Fibroblast of skin of back (primary cell): ENCODE data around the gene PRAMEF17. TPM values are rescaled to one million over a fixed set of nuclear protein-coding genes. Genes with fewer than 3 reads are reported as not detected.
"Not testable (repeated sequence)": the region's sequence is repeated elsewhere in the genome, so short reads cannot be mapped to it uniquely, and the experiment has no call there.

ENCODE experiments used
- DNase-seq: peaks from one replicate; pipeline ENCODE4 v3.0.0-alpha.2; 2013
- polyA plus RNA-seq, 2 experiments: library from polyadenylated mRNA; unstranded; fragments of 120-200 nt; gene quantifications; one replicate each; pipeline ENCODE4 v1.2.1, GENCODE V29; 2013; ENCODE audit not compliant: insufficient read length in 2 of 2

The PRAMEF17 gene
- polyA plus RNA-seq (2013, experiment 1 of 2; ENCODE audit: insufficient read length) = not detected
- not detected for polyA plus RNA-seq (2013, experiment 2 of 2; ENCODE audit: insufficient read length)

DNA sequence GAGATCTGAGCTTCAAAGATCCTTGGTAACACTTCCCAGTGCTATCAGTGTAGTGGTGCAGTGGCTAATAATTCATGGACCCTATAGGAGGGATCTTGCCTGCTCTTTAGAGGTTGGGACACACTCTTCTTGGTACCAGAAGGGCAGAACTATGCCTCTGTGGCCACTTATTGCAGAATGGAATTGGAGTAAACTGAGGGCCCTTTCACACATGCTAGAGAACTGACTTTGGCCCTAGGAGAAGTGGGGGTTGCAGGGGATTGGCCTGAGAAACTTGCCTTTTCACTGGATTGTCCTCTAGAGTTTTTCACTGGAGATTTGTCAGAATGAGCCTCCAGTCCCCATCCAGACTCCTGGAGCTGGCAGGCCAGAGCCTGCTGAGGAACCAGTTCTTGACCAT, at the start of gene PRAMEF17:
PRAMEF17 (plus strand) TSS at position 301 of the 400 bp plus-strand sequence; CDS start at position 327, 26 bp downstream.
- DNase-seq = not testable (repeated sequence)

GRCh38 chr1:13342496-13342895, 46.9 kb upstream of the PRAMEF17 start:
- DNase-seq = not testable (repeated sequence)

DNA sequence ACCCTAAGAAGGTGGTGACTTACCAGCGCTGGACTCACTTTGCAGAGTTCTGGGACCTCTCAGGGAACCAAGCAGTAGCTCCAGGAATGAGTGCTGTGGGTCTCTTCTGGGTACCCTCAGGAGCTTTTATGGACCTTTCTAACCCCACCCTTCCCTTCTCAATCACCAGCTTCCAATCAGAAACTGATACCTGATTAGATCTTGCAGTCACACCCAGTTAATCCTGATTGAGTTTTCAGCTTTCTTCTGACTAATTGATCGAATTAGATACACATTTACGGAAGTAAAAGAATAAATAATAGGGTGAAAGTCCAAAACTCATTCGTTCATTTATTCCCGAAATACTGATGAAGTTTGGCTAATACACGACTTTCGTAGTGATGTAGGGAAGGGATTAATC, 42.4 kb upstream of the PRAMEF17 start, which contains the start of gene PRAMEF14:
PRAMEF14 (minus strand) TSS at position 101 of the 400 bp plus-strand sequence. CDS start 1,820 bp downstream, outside the sequence.
- not testable (repeated sequence) for DNase-seq

DNA sequence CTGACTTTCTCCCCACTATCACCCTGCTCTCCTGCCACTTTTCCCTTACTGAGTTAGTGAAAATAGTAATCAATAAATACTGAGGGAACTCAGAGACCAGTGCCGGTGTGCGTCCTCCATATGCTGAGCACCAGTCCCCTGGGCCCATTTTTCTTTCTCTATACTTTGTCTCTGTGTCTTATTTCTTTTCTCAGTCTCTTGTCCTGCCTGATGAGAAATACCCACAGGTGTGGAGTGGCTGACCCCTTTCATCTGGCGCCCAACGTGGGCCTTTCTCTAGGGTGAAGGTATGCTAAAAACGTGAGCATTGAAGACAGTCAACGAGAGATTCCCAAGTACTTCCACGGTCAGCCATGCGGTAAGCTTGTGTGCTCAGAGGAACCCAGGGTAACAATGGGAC, 36.0 kb upstream of the PRAMEF17 start:
- DNase-seq = not testable (repeated sequence)

GRCh38 chr1:13354475-13354874, 35.0 kb upstream of the PRAMEF17 start:
- DNase-seq = not testable (repeated sequence)

DNA sequence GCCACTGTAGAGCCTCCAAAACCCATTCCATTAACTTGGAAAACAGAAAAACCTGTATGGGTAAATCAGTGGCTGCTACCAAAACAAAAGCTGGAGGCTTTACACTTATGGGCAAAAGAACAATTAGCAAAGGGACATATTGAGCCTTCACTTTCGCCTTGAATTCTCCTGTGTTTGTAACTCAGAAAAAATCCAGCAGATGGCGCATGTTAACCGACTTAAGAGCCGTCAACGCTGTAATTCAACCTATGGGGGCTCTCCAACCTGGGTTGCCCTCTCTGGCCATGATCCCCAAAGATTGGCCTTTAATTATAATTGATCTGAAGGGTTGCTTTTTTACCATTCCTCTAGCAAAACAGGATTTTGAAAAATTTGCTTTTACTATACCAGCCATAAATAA, 32.7 kb upstream of the PRAMEF17 start:
- DNase-seq = peak; percentile 38

DNA sequence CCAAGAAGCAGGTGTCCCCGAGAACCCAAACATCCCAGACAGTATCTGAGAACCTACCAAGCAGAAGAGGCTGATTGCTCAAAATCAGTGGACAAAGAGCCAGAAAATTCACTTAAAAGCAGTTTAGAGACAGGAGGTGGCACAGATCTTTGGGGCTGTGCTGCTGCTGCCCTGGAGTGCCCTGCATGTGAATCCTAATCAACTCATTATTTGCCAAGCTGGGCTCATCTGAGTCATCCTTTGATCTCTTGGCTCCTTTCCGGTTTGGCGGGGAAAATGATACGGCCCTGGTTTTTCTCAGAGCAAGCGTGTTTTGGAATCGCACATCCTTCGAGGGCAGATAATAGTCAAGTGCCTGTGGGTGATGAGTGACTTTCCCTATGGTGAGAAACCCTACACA, 27.1 kb upstream of the PRAMEF17 start:
- not testable (repeated sequence) for DNase-seq

DNA sequence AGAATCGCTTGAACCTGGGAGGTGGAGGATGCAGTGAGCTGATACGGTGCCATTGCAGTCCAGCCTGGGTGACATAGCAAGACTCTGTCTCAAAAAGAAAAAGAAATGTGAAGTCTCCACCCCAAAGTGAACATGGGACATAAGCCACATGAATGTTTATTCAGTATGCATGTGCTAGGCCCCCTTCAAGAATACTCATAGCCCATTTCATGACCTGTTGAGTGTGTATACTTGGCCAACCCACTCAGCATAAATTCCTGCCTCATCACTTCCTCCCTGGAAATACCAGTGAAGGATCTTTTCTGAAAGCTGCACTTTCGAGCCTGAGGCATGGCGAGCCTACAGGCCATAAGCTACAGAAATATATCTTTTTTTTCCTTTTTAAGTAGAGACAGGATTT, 24.5 kb upstream of the PRAMEF17 start:
- not testable (repeated sequence) for DNase-seq

DNA sequence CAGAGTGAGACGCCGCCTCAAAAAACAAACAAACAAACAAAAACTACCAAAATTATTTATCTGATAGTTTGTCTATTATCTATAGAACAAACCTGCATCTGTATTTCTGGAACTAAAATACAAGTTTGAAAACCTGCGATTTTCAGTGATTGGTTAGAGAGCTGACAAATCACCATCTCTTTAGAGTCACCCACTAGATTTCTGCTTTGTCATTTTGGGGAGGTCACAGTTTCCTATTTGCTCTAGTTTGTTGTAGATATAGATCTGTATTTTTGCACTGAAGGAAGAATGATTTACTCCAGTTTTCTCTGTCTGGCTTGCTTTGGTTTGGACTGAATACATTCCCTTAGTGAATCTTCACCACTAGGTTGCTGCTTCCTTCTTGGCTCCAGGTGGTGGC, 22.9 kb upstream of the PRAMEF17 start:
- not testable (repeated sequence) for DNase-seq

DNA sequence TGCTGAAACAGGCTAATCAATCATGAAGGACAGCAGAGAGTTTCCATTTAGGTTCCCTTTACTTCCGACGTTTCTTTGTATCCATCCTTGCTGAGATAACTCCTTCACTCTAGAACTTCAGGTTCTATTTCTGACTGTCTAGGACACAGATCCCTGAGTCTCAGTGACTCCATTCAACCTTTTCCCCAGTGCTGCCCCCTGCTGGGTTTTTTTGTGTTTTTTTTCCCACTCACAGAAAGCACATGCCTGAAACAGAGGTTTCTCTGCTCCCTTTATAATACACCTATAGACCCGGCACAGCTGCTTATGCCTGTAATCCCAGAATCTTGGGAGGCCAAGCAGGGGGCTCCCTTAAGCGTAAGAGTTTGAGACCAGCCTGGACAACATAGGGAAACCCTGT, 20.9 kb upstream of the PRAMEF17 start:
- DNase-seq = not testable (repeated sequence)

GRCh38 chr1:13378983-13379382, 10.4 kb upstream of the PRAMEF17 start:
- not testable (repeated sequence) for DNase-seq

DNA sequence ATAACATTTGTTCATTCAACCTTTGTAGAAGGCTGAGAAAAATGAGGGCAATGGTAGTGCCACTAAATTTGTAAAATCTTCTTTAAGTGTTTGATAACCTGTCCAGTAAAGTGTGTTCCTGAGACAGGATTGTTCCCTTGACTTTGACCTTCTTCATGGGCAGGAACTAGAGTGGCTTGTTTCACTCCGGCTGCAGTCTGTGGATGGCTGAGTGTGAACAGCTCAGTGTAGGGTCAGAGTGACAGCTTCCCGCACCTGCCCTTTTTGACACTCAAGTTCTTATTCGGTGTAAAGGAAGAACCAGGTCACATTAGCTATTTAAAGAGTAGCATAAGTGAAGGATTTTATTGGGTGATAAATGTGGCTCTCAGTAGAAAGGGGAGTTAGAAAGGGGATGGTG, 9.1 kb upstream of the PRAMEF17 start:
- not testable (repeated sequence) for DNase-seq

- not testable (repeated sequence) for DNase-seq
Observed at GRCh38 chr1:13393004-13393403, 3.6 kb downstream of the PRAMEF17 start.

GRCh38 chr1:13394761-13395160, 5.3 kb downstream of the PRAMEF17 start:
- DNase-seq = not testable (repeated sequence)

DNA sequence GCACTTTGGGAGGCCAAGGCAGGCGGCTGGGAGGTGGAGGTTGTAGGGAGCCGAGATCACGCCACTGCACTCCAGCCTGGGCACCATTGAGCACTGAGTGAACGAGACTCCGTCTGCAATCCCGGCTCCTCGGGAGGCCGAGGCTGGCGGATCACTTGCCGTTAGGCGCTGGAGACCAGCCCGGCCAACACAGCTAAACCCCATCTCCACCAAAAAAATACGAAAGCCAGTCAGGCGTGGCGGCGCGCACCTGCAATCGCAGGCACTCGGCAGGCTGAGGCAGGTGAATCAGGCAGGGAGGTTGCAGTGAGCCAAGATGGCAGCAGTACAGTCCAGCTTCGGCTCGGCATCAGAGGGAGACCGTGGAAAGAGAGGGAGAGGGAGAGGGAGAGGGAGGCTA, 5.9 kb downstream of the PRAMEF17 start:
- DNase-seq = not testable (repeated sequence)

GRCh38 chr1:13407811-13408210, 18.4 kb downstream of the PRAMEF17 start:
- DNase-seq = no peak

DNA sequence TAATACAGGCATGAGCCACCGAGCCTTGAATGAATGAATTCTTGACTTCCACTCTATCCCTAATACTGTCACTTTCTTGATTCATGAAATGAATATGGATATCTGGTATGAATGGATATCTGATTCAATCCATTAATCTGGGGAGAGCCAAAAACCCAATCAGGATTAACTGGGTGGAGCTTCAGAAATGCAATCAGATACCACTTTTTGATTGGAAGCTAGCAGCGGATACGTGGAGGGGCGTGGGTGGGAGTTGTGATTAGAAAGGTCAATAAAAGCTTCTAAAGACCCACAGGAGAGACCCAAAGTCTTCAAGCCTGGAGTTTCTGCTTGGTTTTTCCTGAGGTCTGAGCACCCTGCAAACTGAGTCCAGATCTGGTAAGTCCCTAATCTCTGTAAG, 20.7 kb downstream of the PRAMEF17 start, which contains the start of gene PRAMEF20:
PRAMEF20 (plus strand) TSS at position 301 of the 400 bp plus-strand sequence. CDS start 5,905 bp downstream, outside the sequence.
- not testable (repeated sequence) for DNase-seq

- no peak for DNase-seq
Observed at GRCh38 chr1:13430495-13430894, 41.1 kb downstream of the PRAMEF17 start.

GRCh38 chr1:13432251-13432650, 42.8 kb downstream of the PRAMEF17 start:
- DNase-seq = no peak

- DNase-seq = not testable (repeated sequence)
Observed at GRCh38 chr1:13433694-13434358, 44.4 kb downstream of the PRAMEF17 start.

DNA sequence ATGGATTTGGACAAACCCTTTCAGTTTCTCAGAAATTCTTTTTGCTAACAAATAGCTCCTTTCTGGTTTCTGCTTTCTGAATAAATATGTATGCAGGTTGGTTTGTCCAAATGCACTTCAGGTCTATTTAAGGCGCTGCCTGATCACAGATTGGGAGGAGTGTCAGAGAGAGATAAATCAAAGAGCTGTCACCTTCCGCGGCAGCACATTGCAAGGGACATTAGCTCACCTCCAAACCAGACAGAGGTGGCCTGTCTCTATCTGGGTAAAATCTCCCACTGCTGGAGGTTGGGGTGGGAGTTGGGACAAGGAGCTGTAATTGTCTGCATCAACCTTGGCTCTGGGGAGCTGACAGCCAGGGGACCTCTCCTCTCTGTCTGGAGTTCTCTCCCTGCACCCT, 46.0 kb downstream of the PRAMEF17 start:
- DNase-seq = no peak

DNA sequence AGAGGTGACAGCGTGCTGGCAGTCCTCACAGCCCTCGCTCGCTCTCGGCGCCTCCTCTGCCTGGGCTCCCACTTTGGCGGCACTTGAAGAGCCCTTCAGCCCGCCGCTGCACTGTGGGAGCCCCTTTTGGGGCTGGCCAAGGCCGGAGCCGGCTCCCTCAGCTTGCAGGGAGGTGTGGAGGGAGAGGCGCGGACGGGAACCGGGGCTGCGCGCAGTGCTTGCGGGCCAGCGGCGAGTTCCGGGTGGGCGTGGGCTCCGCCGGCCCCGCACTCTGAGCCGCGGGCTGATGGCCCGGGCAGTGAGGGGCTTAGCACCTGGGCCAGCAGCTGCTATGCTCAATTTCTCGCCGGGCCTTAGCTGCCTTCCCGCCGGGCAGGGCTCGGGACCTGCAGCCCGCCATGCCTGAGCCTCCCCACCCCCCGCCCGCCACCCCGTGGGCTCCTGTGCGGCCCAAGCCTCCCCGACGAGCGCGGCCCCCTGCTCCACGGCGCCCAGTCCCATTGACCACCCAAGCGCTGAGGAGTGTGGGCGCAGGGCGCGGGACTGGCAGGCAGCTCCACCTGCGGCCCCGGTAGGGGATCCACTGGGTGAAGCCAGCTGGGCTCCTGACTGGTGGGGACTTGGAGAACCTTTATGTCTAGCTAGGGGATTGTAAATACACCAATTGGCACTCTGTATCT, 49.8 kb downstream of the PRAMEF17 start:
- DNase-seq = not testable (repeated sequence)
